Natural killer cell (primary cell): ENCODE data around the gene ATRNL1. TPM values are rescaled to one million over a fixed set of nuclear protein-coding genes. Genes with fewer than 3 reads are reported as not detected.

ENCODE experiments used
- ATAC-seq, 3 donors: fragments of 150-1000 bp in 2 of 3; fragments of 200-7000 bp in 1 of 3; cut with Tn5 transposase; 1 replicate in 1 of 3; 2 replicates in 2 of 3; pipeline ENCODE4 v1.10.0; 2021; ENCODE audit warnings: mild to moderate bottlenecking in 2 of 3, moderate library complexity in 2 of 3
- DNase-seq, 2 donors: peaks; one replicate each; pipeline versions ENCODE4 v3.0.0 to v3.0.0-alpha.2; 2013 to 2021; ENCODE audit warnings: mixed read lengths in 1 of 2
- H3K27ac ChIP-seq: one replicate; pipeline ENCODE4 v1.5.1; 2013; ENCODE audit warnings: mild to moderate bottlenecking, low read length
- H3K27me3 ChIP-seq: one replicate; pipeline ENCODE4 v1.6.1; 2013; ENCODE audit warnings: low read length; ENCODE audit not compliant: control insufficient read depth, insufficient read depth
- H3K36me3 ChIP-seq: one replicate; pipeline ENCODE4 v1.6.1; 2013; ENCODE audit warnings: low read length; ENCODE audit not compliant: control insufficient read depth, insufficient read depth
- H3K4me1 ChIP-seq: one replicate; pipeline ENCODE4 v1.6.1; 2013; ENCODE audit warnings: low read length; ENCODE audit not compliant: control insufficient read depth, insufficient read depth
- H3K4me3 ChIP-seq: one replicate; pipeline ENCODE4 v1.5.1; 2013; ENCODE audit warnings: low read length
- H3K9me3 ChIP-seq: one replicate; pipeline ENCODE4 v1.6.1; 2013; ENCODE audit warnings: low read length; ENCODE audit not compliant: control insufficient read depth, insufficient read depth
- H3K27ac Mint-ChIP-seq, 2 donors: one replicate each; pipeline ENCODE4 v1.8.0; 2022; ENCODE audit warnings: mild to moderate bottlenecking in 2 of 2, mixed read lengths in 2 of 2, moderate library complexity in 1 of 2
- H3K27me3 Mint-ChIP-seq, 2 donors: one replicate each; pipeline ENCODE4 v1.8.0; 2022; ENCODE audit warnings: low read depth in 2 of 2, mixed read lengths in 2 of 2
- H3K36me3 Mint-ChIP-seq: one replicate; pipeline ENCODE4 v1.8.0; 2022; ENCODE audit warnings: mixed read lengths
- H3K4me1 Mint-ChIP-seq, 2 donors: one replicate each; pipeline ENCODE4 v1.8.0; 2022; ENCODE audit warnings: mixed read lengths in 2 of 2
- H3K4me3 Mint-ChIP-seq: one replicate; pipeline ENCODE4 v1.8.0; 2022; ENCODE audit warnings: mild to moderate bottlenecking, moderate library complexity, mixed read lengths
- H3K9me3 Mint-ChIP-seq, 2 donors: one replicate each; pipeline ENCODE4 v1.8.0; 2022; ENCODE audit warnings: mixed read lengths in 2 of 2
- CTCF ChIP-seq: fragments of 200-600 bp; IDR thresholded peaks from one replicate; pipeline ENCODE4 v1.8.0; 2022; ENCODE audit warnings: antibody characterized with exemption
- WGBS: methylation state at CpG from one replicate; pipeline ENCODE4 v1.1.7; 2013; ENCODE audit warnings: missing lambda C conversion rate; ENCODE audit not compliant: insufficient coverage; 5-methylcytosine and 5-hydroxymethylcytosine counted together
- intact Hi-C: fragments of 100-400 bp; cut with micrococcal nuclease; formaldehyde crosslinking; loops from one replicate; pipeline ENCODE4 v1.14.2; 2022
- total RNA-seq, 4 donors: library from RNA; stranded (reverse); fragments of 120-200 nt in 1 of 4; gene quantifications; one replicate each; pipeline versions ENCODE4 v1.2.3 to v1.2.4, GENCODE V29; 2013 to 2022

ATRNL1 gene
- total RNA-seq, 3 donors from 2014 or later (not counting 1 experiment from before 2014, with no cell fraction given), result not detected

- intact Hi-C loops, result no loop called here
- Histone ChIP-seq H3K27ac (no peak overlapping the region), H3K9me3 (peaks cover 2% of the 10 kb centered on the region), H3K4me3 (no peak overlapping the region), H3K27me3 (no peaks in the 10 kb centered on the region), H3K36me3 (no peaks in the 10 kb centered on the region), H3K4me1 (no peaks in the 10 kb centered on the region)
- 78% methylated on average over 8 of the region's 9 CpGs for WGBS
- no peaks in the 10 kb centered on the region for H3K27me3 Mint-ChIP-seq
- ATAC-seq, result no peak
- TF ChIP-seq CTCF, result no peak
- H3K4me1 Mint-ChIP-seq, result no peaks in the 10 kb centered on the region
- H3K36me3 Mint-ChIP-seq, result no peaks in the 10 kb centered on the region
- DNase-seq, result no peak
- peaks cover 9 to 14% of the 10 kb centered on the region in 2 donors for H3K9me3 Mint-ChIP-seq
- no peak overlapping the region for H3K27ac Mint-ChIP-seq
- no peak overlapping the region for H3K4me3 Mint-ChIP-seq
Observed at GRCh38 chr10:115936926-115937767, 844.0 kb downstream of the ATRNL1 start.

- Mint-ChIP-seq H3K9me3 (peaks cover 9 to 18% of the 10 kb centered on the region in 2 donors), H3K36me3 (no peaks in the 10 kb centered on the region), H3K4me1 (no peaks in the 10 kb centered on the region), H3K27ac (no peak overlapping the region), H3K4me3 (no peak overlapping the region), H3K27me3 (no peaks in the 10 kb centered on the region)
- Histone ChIP-seq H3K36me3 (no peaks in the 10 kb centered on the region), H3K4me3 (no peak overlapping the region), H3K27me3 (no peaks in the 10 kb centered on the region), H3K27ac (no peak overlapping the region), H3K4me1 (no peaks in the 10 kb centered on the region), H3K9me3 (peaks cover 2% of the 10 kb centered on the region)
- DNase-seq (no peak), ATAC-seq (no peak)
- 60% methylated on average over 3 of the region's 3 CpGs for WGBS
- TF ChIP-seq CTCF, result no peak
- intact Hi-C loops, result no loop called here
Observed at GRCh38 chr10:115937768-115938056, 844.5 kb downstream of the ATRNL1 start.

- ATAC-seq, result no peak
- 58% methylated on average over 6 of the region's 7 CpGs for WGBS
- Mint-ChIP-seq H3K27ac (no peak overlapping the region), H3K9me3 (peaks cover 11 to 18% of the 10 kb centered on the region in 2 donors), H3K36me3 (no peaks in the 10 kb centered on the region), H3K27me3 (no peaks in the 10 kb centered on the region), H3K4me3 (no peak overlapping the region), H3K4me1 (no peaks in the 10 kb centered on the region)
- Histone ChIP-seq H3K4me3 (no peak overlapping the region), H3K4me1 (no peaks in the 10 kb centered on the region), H3K36me3 (no peaks in the 10 kb centered on the region), H3K27me3 (no peaks in the 10 kb centered on the region), H3K27ac (no peak overlapping the region), H3K9me3 (peaks cover 2% of the 10 kb centered on the region)
- no peak for DNase-seq
- no peak for TF ChIP-seq CTCF
- intact Hi-C loops, result no loop called here
Observed at GRCh38 chr10:115939101-115939854, 846.1 kb downstream of the ATRNL1 start.
